ENCODE data around the gene NUP54. TPM values are rescaled to one million over a fixed set of nuclear protein-coding genes. Genes with fewer than 3 reads are reported as not detected.

NUP54 gene
- total RNA-seq, 2 experiments from 2014 or later = 29.2 to 50.8 TPM

GRCh38 chr4:76155979-76156378 is 7.8 kb upstream of the NUP54 start:
- Histone ChIP-seq H3K4me1 (ENCODE audit: insufficient read depth, low read length, poor library complexity, severe bottlenecking) (no peaks in the 10 kb centered on the region), H4K20me1 (ENCODE audit: insufficient read depth, low read length) (no peaks in the 10 kb centered on the region), H3K79me2 (ENCODE audit: insufficient read depth, low read depth, low read length) (no peaks in the 10 kb centered on the region), H3K4me2 (ENCODE audit: low read length) (no peak overlapping the region), H2AFZ (ENCODE audit: low read length) (no peak overlapping the region), H3K9me2 (ENCODE audit: insufficient read depth, low read length) (0 out of 2 replicates have a peak, but pooled peaks cover 4% of the 10 kb centered on the region), H3K27ac (ENCODE audit: low read depth, low read length, poor library complexity, severe bottlenecking) (no peak overlapping the region), H3K4me3 (ENCODE audit: low read depth, low read length, poor library complexity, severe bottlenecking) (no peak overlapping the region), H3K36me3 (ENCODE audit: insufficient read depth, low read length) (no peaks in the 10 kb centered on the region), H3K9me3 (ENCODE audit: low read length) (0 out of 2 replicates have a peak, but pooled peaks cover 4% of the 10 kb centered on the region)
- TF ChIP-seq CTCF (conservative IDR thresholded peaks at IDR 0.05; ENCODE audit: low read length) (no peak), EZH2phosphoT487 (IDR thresholded peaks at IDR 0.05; ENCODE audit: borderline replicate concordance, low read depth, low read length) (no peak)
- intact Hi-C loops (cut with micrococcal nuclease; ENCODE audit: unreplicated experiment) = no loop called here
- DNase-seq (ENCODE audit: low spot score) = no peak
- CTCF ChIA-PET (ENCODE audit: unreplicated experiment) = no interaction called here
- BruUV-seq (replicated peaks) = no TSS peak
- POLR2A ChIA-PET = interaction anchor here (0.6 to 1.2 kb wide), 3 partner anchors 10 to 1587 kb away, joined by 3 to 4 read pairs (median 4); no protein-coding TSS in a partner anchor

- Histone ChIP-seq H3K36me3 (ENCODE audit: insufficient read depth, low read length) (no peaks in the 10 kb centered on the region), H3K79me2 (ENCODE audit: insufficient read depth, low read depth, low read length) (peaks cover 9% of the 10 kb centered on the region; the same call in 1 of the 2 replicates), H3K9me3 (ENCODE audit: low read length) (0 out of 2 replicates have a peak, but pooled peaks cover 4% of the 10 kb centered on the region), H3K9me2 (ENCODE audit: insufficient read depth, low read length) (0 out of 2 replicates have a peak, but pooled peaks cover 4% of the 10 kb centered on the region), H3K27ac (ENCODE audit: low read depth, low read length, poor library complexity, severe bottlenecking) (no peak overlapping the region), H3K4me2 (ENCODE audit: low read length) (no peak overlapping the region), H3K4me3 (ENCODE audit: low read depth, low read length, poor library complexity, severe bottlenecking) (no peak overlapping the region), H3K4me1 (ENCODE audit: insufficient read depth, low read length, poor library complexity, severe bottlenecking) (peaks cover 9% of the 10 kb centered on the region), H2AFZ (ENCODE audit: low read length) (no peak overlapping the region), H4K20me1 (ENCODE audit: insufficient read depth, low read length) (no peaks in the 10 kb centered on the region)
- CTCF ChIA-PET (ENCODE audit: unreplicated experiment) = no interaction called here
- DNase-seq (ENCODE audit: low spot score) = no peak
- POLR2A ChIA-PET = no interaction called here
- BruUV-seq (replicated peaks) = no TSS peak
- TF ChIP-seq EZH2phosphoT487 (IDR thresholded peaks at IDR 0.05; ENCODE audit: borderline replicate concordance, low read depth, low read length) = no peak
- intact Hi-C loops (cut with micrococcal nuclease; ENCODE audit: unreplicated experiment) = no loop called here
These were observed 5.2 kb upstream of the NUP54 start for GRCh38 chr4:76153356-76153755.

- DNase-seq (ENCODE audit: low spot score) = peak; percentile 39
- no peaks in the 10 kb centered on the region for H3K9me2 ChIP-seq (ENCODE audit: insufficient read depth, low read length)
- peaks cover 61% of the 10 kb centered on the region for H3K79me2 ChIP-seq (ENCODE audit: insufficient read depth, low read depth, low read length)
- peak overlapping the region; percentile 85 for H3K4me2 ChIP-seq (ENCODE audit: low read length)
- H3K36me3 ChIP-seq (ENCODE audit: insufficient read depth, low read length) = peaks cover 26% of the 10 kb centered on the region
- intact Hi-C loops (cut with micrococcal nuclease; ENCODE audit: unreplicated experiment) = loop anchor here (1.0 to 2.0 kb wide), 2 partner anchors 51 to 157 kb away; partner anchors contain the start of gene SDAD1
- H3K4me1 ChIP-seq (ENCODE audit: insufficient read depth, low read length, poor library complexity, severe bottlenecking) = peaks cover 25% of the 10 kb centered on the region
- TF ChIP-seq CTCF (conservative IDR thresholded peaks at IDR 0.05; ENCODE audit: low read length) (no peak), EZH2phosphoT487 (IDR thresholded peaks at IDR 0.05; ENCODE audit: borderline replicate concordance, low read depth, low read length) (no peak)
- ChIA-PET CTCF (ENCODE audit: unreplicated experiment) (no interaction called here), POLR2A (interaction anchor here (1.5 kb wide), 1 partner anchor 23 kb away, joined by 3 read pairs; no protein-coding TSS in a partner anchor)
- H3K4me3 ChIP-seq (ENCODE audit: low read depth, low read length, poor library complexity, severe bottlenecking) = peak overlapping the region; percentile 96
- H3K27ac ChIP-seq (ENCODE audit: low read depth, low read length, poor library complexity, severe bottlenecking) = peak overlapping the region; percentile 34
- H2AFZ ChIP-seq (ENCODE audit: low read length) = peak overlapping the region; percentile 95
- BruUV-seq (replicated peaks) = no TSS peak
- H3K9me3 ChIP-seq (ENCODE audit: low read length) = no peaks in the 10 kb centered on the region
- H4K20me1 ChIP-seq (ENCODE audit: insufficient read depth, low read length) = peaks cover 21% of the 10 kb centered on the region; the same call in 1 of the 2 replicates
These were observed 599 bp downstream of the NUP54 start for GRCh38 chr4:76147454-76148141.

All from OCI-LY7 (cell line).